Ascending aorta (tissue), 2 donors: ENCODE measurements around the gene RBKS. TPM values are rescaled to one million over a fixed set of nuclear protein-coding genes. Genes with fewer than 3 reads are reported as not detected.

ENCODE experiments used
- DNase-seq, 2 donors: peaks; one replicate each; pipeline ENCODE4 v3.0.0-alpha.2; 2019; ENCODE audit warnings: low spot score in 2 of 2
- H3K27ac ChIP-seq, 2 donors: fragments of 200-600 bp; sonication (generic); one replicate each; pipeline ENCODE4 v1.5.1; 2016 to 2017; ENCODE audit warnings: mild to moderate bottlenecking in 1 of 2
- H3K27me3 ChIP-seq: fragments of 200-600 bp; sonication (generic); one replicate; pipeline ENCODE4 v1.5.1; 2017
- H3K36me3 ChIP-seq, 2 donors: fragments of 200-600 bp; sonication (generic); one replicate each; pipeline ENCODE4 v1.5.1; 2016
- H3K4me1 ChIP-seq, 2 donors: fragments of 200-600 bp; sonication (generic); one replicate each; pipeline ENCODE4 v1.5.1; 2016 to 2017; ENCODE audit warnings: mild to moderate bottlenecking in 1 of 2
- H3K4me3 ChIP-seq, 2 donors: fragments of 200-600 bp; sonication (generic); one replicate each; pipeline ENCODE4 v1.5.1; 2016 to 2017; ENCODE audit warnings: mild to moderate bottlenecking in 1 of 2
- H3K9me3 ChIP-seq, 2 donors: fragments of 200-600 bp; sonication (generic); one replicate each; pipeline ENCODE4 v1.5.1; 2016
- intact Hi-C: fragments of 100-400 bp; cut with DNase I; formaldehyde crosslinking; loops from one replicate; pipeline ENCODE4 v1.15.1; 2023
- total RNA-seq: library from RNA; depleted of rRNA; stranded (reverse); fragments of >200 nt; gene quantifications from one replicate; pipeline ENCODE4 v1.1.0, GENCODE V29; 2016
- TF ChIP-seq, protein P1 (sequence below), 3 experiments: fragments of 200-600 bp in 2 of 3; fragments of 450-650 bp in 1 of 3; sonication (generic) in 2 of 3; IDR thresholded peaks; one replicate each; pipeline ENCODE4 v1.5.1; 2016 to 2019; ENCODE audit warnings: antibody characterized with exemption in 3 of 3, mild to moderate bottlenecking in 1 of 3, moderate library complexity in 1 of 3

The RBKS gene
- total RNA-seq, 1 donor from 2014 or later: not detected

- Histone ChIP-seq H3K4me3 (no peak overlapping the region), H3K27me3 (no peaks in the 10 kb centered on the region), H3K36me3 (no peaks in the 10 kb centered on the region), H3K9me3 (no peaks in the 10 kb centered on the region), H3K27ac (no peak overlapping the region), H3K4me1 (peaks cover 10 to 16% of the 10 kb centered on the region in 2 donors)
- intact Hi-C loops: no loop called here
- TF ChIP-seq, protein P1, sequence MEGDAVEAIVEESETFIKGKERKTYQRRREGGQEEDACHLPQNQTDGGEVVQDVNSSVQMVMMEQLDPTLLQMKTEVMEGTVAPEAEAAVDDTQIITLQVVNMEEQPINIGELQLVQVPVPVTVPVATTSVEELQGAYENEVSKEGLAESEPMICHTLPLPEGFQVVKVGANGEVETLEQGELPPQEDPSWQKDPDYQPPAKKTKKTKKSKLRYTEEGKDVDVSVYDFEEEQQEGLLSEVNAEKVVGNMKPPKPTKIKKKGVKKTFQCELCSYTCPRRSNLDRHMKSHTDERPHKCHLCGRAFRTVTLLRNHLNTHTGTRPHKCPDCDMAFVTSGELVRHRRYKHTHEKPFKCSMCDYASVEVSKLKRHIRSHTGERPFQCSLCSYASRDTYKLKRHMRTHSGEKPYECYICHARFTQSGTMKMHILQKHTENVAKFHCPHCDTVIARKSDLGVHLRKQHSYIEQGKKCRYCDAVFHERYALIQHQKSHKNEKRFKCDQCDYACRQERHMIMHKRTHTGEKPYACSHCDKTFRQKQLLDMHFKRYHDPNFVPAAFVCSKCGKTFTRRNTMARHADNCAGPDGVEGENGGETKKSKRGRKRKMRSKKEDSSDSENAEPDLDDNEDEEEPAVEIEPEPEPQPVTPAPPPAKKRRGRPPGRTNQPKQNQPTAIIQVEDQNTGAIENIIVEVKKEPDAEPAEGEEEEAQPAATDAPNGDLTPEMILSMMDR (IDR thresholded peaks at IDR 0.05): no peak
- DNase-seq: no peak
Observed at GRCh38 chr2:27804146-27804545, 86.0 kb downstream of the RBKS start.

DNA sequence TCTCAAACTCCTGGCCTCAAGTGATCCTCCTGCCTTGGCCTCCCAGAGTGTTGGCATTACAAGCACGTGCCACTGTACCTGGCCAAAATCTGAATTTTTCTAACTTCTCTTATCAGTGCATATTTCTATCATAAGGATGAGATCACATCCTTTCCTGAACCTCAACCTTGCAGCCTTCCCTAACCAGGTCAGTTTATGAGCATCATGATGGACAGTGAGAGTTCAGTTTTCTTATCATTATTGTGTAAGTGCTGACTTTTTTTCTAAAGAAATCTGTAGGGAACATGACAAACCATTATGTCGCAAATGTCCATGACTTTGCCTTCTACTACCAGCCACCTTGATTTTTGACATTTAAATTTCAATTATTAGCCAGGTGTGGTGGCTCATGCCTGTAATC is 87.1 kb downstream of the RBKS start:
- DNase-seq: no peak
- TF ChIP-seq, protein P1 (IDR thresholded peaks at IDR 0.05): no peak
- Histone ChIP-seq H3K4me1 (peaks cover 13 to 26% of the 10 kb centered on the region in 2 donors), H3K4me3 (no peak overlapping the region), H3K36me3 (no peaks in the 10 kb centered on the region), H3K9me3 (no peaks in the 10 kb centered on the region), H3K27me3 (no peaks in the 10 kb centered on the region), H3K27ac (no peak overlapping the region)
- intact Hi-C loops: no loop called here

- Histone ChIP-seq H3K27ac (no peak overlapping the region), H3K36me3 (no peaks in the 10 kb centered on the region), H3K27me3 (no peaks in the 10 kb centered on the region), H3K4me1 (peaks cover 16 to 31% of the 10 kb centered on the region in 2 donors), H3K9me3 (no peaks in the 10 kb centered on the region), H3K4me3 (no peak overlapping the region)
- TF ChIP-seq, protein P1 (IDR thresholded peaks at IDR 0.05): no peak
- DNase-seq: no peak
- intact Hi-C loops: no loop called here
Observed at GRCh38 chr2:27802547-27802946, 87.6 kb downstream of the RBKS start.

DNA sequence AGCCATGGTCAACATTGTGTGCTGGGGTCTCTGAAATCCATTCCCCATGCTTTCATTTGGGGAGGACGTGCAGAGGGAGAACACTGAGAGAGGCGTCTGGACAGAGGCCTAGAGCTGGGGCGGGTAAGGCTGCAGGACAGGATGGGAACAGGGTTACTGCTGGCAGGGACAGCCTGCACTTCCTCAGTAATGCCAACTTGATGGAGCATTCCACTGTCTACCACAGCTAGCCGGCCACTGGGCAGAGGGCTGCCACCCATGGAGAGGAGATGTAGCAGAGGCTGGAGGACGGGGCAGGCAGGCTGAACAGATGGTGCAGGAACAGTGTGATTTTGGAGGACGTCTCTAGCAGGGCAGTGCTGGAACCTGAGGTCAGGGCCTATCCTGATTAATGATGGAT is 89.3 kb downstream of the RBKS start:
- H3K9me3 ChIP-seq: no peaks in the 10 kb centered on the region
- no peak overlapping the region for H3K4me3 ChIP-seq
- H3K4me1 ChIP-seq: peaks cover 26 to 46% of the 10 kb centered on the region in 2 donors
- TF ChIP-seq, protein P1 (IDR thresholded peaks at IDR 0.05): no peak
- H3K27ac ChIP-seq: peak overlapping the region; percentile 96 to 98
- DNase-seq: no peak
- intact Hi-C loops: no loop called here
- no peaks in the 10 kb centered on the region for H3K36me3 ChIP-seq
- no peaks in the 10 kb centered on the region for H3K27me3 ChIP-seq

DNA sequence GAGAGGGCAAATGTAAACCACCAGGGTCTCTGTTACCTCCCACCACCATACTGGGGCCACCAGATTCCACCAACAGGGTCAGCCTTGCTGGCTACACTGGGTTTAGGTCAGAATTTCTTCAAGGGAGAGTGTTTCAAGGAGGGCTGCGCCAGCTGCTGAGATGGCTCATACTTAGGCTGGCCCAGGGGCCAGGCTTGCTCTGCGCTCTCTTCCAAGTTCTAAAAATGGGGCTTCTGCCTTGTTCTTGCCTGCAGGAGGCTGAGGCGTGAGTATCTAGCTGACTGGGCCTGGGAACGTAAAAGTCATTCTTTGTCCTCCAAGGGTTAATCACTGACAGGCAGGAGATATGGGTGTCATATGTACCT is 90.6 kb downstream of the RBKS start:
- TF ChIP-seq, protein P1 (IDR thresholded peaks at IDR 0.05): no peak
- H3K27me3 ChIP-seq: no peaks in the 10 kb centered on the region
- DNase-seq: no peak
- intact Hi-C loops: loop anchor here (1.0 to 5.0 kb wide), 5 partner anchors 79 to 596 kb away; partner anchors contain the start of genes BABAM2 and RBKS
- H3K9me3 ChIP-seq: no peaks in the 10 kb centered on the region
- peaks cover 30 to 57% of the 10 kb centered on the region in 2 donors for H3K4me1 ChIP-seq
- H3K36me3 ChIP-seq: no peaks in the 10 kb centered on the region
- H3K4me3 ChIP-seq: no peak overlapping the region
- H3K27ac ChIP-seq: peak overlapping the region; percentile 96 to 98
